ENCODE results near the gene SCGB1D2.
"Not testable (repeated sequence)": the region's sequence is repeated elsewhere in the genome, so short reads cannot be mapped to it uniquely, and the experiment has no call there.

DNA sequence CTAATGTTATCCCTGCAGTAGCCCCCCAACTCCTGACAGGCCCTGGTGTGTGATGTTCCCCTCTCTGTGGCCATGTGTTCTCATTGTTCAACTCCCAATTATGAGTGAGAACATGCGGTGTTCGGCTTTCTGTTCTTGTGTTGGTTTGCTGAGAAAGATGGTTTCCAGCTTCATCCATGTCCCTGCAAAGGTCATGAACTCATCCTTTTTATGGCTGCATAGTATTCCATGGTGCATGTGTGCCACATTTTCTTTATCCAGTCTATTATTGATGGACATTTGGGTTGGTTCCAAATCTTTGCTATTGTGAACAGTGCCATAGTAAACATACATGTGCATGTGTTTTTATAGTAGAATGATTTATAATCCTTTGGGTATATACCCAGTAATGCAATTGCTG, 44.6 kb upstream of the SCGB1D2 start:
- TF ChIP-seq, protein P1, sequence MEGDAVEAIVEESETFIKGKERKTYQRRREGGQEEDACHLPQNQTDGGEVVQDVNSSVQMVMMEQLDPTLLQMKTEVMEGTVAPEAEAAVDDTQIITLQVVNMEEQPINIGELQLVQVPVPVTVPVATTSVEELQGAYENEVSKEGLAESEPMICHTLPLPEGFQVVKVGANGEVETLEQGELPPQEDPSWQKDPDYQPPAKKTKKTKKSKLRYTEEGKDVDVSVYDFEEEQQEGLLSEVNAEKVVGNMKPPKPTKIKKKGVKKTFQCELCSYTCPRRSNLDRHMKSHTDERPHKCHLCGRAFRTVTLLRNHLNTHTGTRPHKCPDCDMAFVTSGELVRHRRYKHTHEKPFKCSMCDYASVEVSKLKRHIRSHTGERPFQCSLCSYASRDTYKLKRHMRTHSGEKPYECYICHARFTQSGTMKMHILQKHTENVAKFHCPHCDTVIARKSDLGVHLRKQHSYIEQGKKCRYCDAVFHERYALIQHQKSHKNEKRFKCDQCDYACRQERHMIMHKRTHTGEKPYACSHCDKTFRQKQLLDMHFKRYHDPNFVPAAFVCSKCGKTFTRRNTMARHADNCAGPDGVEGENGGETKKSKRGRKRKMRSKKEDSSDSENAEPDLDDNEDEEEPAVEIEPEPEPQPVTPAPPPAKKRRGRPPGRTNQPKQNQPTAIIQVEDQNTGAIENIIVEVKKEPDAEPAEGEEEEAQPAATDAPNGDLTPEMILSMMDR (IDR thresholded peaks at IDR 0.05; ENCODE audit: low read depth, low read length) = not testable (repeated sequence)
- not testable (repeated sequence) for TF ChIP-seq MYC (IDR thresholded peaks at IDR 0.05; ENCODE audit: low read depth, low read length); POLR2A (IDR thresholded peaks at IDR 0.05; ENCODE audit: extremely low read depth, insufficient read length)
- TF ChIP-seq, protein P2, sequence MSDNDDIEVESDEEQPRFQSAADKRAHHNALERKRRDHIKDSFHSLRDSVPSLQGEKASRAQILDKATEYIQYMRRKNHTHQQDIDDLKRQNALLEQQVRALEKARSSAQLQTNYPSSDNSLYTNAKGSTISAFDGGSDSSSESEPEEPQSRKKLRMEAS (IDR thresholded peaks at IDR 0.05; ENCODE audit: low read depth, low read length) = not testable (repeated sequence)

All from NB4 (cell line).